ENCODE data around the gene ZNF69. TPM values are rescaled to one million over a fixed set of nuclear protein-coding genes. Genes with fewer than 3 reads are reported as not detected.

Gene ZNF69
- total and polyA plus RNA-seq, 2 of the 13 experiments (the other 11 are each of a cell fraction or from before 2014, with no cell fraction given), result 9.6 to 21.0 TPM

DNA sequence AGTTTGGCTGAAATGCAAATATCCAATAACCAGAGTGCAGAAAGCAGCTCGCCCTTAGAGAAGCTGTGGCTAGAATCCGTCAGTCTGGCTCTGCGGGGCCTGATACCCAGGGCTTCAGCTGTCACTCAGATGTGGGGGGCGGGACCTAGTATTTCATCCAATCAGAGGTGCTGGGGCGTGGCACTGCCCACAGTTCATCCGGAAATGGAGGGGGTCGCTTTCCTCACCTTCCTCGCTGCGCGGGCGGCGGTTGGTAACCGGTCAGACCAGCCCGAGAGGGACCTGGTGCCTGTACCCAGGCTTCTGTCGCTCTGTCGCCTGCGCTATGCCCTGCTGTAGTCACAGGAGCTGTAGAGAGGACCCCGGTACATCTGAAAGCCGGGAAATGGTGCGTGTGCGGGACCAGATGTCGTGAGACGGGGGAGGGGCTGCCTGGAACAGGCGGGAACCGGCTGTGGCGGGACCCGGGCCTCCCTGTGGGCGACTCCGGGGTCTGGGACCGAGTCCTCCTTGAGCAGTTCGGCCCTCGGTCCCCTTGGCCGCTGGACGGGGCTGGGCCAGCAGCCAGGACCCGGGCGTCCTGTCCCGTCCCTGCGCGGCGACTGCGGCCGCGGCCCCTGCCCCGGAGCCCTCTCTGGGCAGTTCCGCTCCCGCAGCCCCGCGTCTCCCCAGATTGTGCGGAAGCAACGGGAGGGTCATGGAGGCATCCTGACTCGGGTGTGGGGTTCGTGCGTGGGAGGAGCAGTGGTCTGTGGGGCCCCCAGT is 37.5 kb downstream of the ZNF69 start, which contains the start of gene ZNF700 (continued):
- TF ChIP-seq, protein P1, sequence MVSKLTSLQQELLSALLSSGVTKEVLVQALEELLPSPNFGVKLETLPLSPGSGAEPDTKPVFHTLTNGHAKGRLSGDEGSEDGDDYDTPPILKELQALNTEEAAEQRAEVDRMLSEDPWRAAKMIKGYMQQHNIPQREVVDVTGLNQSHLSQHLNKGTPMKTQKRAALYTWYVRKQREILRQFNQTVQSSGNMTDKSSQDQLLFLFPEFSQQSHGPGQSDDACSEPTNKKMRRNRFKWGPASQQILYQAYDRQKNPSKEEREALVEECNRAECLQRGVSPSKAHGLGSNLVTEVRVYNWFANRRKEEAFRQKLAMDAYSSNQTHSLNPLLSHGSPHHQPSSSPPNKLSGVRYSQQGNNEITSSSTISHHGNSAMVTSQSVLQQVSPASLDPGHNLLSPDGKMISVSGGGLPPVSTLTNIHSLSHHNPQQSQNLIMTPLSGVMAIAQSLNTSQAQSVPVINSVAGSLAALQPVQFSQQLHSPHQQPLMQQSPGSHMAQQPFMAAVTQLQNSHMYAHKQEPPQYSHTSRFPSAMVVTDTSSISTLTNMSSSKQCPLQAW (CRISPR knock-in tag; IDR thresholded peaks at IDR 0.05), result peak; percentile 77
- TF ChIP-seq ZNF530 (CRISPR knock-in tag; IDR thresholded peaks at IDR 0.05; ENCODE audit: low read depth) (peak; percentile 18; the same call in 1 of the 2 replicates), MEIS2 (CRISPR knock-in tag; IDR thresholded peaks at IDR 0.05) (no peak; the same call in 1 of the 2 replicates), TP53 (CRISPR knock-in tag; conservative IDR thresholded peaks at IDR 0.05) (no peak), HNF4A (CRISPR knock-in tag; IDR thresholded peaks at IDR 0.05) (0 out of 2 replicates have a peak, but pooled peaks have one; percentile 15), PAF1 (CRISPR knock-in tag; IDR thresholded peaks at IDR 0.05) (no peak), SCMH1 (CRISPR knock-in tag; IDR thresholded peaks at IDR 0.05; ENCODE audit: borderline replicate concordance) (no peak), FOXJ3 (CRISPR knock-in tag; IDR thresholded peaks at IDR 0.05; ENCODE audit: borderline replicate concordance) (no peak), HMG20A (CRISPR knock-in tag; IDR thresholded peaks at IDR 0.05; ENCODE audit: borderline replicate concordance) (no peak), SRY (CRISPR knock-in tag; IDR thresholded peaks at IDR 0.05) (peak; percentile 85; the same call in 1 of the 2 replicates), ZBTB7A (CRISPR knock-in tag; IDR thresholded peaks at IDR 0.05) (0 out of 2 replicates have a peak, but pooled peaks have one; percentile 22)
- TF ChIP-seq, protein P2, sequence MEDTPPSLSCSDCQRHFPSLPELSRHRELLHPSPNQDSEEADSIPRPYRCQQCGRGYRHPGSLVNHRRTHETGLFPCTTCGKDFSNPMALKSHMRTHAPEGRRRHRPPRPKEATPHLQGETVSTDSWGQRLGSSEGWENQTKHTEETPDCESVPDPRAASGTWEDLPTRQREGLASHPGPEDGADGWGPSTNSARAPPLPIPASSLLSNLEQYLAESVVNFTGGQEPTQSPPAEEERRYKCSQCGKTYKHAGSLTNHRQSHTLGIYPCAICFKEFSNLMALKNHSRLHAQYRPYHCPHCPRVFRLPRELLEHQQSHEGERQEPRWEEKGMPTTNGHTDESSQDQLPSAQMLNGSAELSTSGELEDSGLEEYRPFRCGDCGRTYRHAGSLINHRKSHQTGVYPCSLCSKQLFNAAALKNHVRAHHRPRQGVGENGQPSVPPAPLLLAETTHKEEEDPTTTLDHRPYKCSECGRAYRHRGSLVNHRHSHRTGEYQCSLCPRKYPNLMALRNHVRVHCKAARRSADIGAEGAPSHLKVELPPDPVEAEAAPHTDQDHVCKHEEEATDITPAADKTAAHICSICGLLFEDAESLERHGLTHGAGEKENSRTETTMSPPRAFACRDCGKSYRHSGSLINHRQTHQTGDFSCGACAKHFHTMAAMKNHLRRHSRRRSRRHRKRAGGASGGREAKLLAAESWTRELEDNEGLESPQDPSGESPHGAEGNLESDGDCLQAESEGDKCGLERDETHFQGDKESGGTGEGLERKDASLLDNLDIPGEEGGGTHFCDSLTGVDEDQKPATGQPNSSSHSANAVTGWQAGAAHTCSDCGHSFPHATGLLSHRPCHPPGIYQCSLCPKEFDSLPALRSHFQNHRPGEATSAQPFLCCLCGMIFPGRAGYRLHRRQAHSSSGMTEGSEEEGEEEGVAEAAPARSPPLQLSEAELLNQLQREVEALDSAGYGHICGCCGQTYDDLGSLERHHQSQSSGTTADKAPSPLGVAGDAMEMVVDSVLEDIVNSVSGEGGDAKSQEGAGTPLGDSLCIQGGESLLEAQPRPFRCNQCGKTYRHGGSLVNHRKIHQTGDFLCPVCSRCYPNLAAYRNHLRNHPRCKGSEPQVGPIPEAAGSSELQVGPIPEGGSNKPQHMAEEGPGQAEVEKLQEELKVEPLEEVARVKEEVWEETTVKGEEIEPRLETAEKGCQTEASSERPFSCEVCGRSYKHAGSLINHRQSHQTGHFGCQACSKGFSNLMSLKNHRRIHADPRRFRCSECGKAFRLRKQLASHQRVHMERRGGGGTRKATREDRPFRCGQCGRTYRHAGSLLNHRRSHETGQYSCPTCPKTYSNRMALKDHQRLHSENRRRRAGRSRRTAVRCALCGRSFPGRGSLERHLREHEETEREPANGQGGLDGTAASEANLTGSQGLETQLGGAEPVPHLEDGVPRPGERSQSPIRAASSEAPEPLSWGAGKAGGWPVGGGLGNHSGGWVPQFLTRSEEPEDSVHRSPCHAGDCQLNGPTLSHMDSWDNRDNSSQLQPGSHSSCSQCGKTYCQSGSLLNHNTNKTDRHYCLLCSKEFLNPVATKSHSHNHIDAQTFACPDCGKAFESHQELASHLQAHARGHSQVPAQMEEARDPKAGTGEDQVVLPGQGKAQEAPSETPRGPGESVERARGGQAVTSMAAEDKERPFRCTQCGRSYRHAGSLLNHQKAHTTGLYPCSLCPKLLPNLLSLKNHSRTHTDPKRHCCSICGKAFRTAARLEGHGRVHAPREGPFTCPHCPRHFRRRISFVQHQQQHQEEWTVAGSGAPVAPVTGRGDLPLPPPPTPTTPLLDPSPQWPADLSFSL (CRISPR knock-in tag; IDR thresholded peaks at IDR 0.05), result no peak
- TF ChIP-seq, protein P3, sequence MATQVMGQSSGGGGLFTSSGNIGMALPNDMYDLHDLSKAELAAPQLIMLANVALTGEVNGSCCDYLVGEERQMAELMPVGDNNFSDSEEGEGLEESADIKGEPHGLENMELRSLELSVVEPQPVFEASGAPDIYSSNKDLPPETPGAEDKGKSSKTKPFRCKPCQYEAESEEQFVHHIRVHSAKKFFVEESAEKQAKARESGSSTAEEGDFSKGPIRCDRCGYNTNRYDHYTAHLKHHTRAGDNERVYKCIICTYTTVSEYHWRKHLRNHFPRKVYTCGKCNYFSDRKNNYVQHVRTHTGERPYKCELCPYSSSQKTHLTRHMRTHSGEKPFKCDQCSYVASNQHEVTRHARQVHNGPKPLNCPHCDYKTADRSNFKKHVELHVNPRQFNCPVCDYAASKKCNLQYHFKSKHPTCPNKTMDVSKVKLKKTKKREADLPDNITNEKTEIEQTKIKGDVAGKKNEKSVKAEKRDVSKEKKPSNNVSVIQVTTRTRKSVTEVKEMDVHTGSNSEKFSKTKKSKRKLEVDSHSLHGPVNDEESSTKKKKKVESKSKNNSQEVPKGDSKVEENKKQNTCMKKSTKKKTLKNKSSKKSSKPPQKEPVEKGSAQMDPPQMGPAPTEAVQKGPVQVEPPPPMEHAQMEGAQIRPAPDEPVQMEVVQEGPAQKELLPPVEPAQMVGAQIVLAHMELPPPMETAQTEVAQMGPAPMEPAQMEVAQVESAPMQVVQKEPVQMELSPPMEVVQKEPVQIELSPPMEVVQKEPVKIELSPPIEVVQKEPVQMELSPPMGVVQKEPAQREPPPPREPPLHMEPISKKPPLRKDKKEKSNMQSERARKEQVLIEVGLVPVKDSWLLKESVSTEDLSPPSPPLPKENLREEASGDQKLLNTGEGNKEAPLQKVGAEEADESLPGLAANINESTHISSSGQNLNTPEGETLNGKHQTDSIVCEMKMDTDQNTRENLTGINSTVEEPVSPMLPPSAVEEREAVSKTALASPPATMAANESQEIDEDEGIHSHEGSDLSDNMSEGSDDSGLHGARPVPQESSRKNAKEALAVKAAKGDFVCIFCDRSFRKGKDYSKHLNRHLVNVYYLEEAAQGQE (IDR thresholded peaks at IDR 0.05; ENCODE audit: borderline replicate concordance in 1 of 2, low read depth in 1 of 2, low read length in 2 of 2), result peak in 1 of 2 experiments; percentile 65; a peak in 2 of 4 replicates
- TF ChIP-seq, protein P4, sequence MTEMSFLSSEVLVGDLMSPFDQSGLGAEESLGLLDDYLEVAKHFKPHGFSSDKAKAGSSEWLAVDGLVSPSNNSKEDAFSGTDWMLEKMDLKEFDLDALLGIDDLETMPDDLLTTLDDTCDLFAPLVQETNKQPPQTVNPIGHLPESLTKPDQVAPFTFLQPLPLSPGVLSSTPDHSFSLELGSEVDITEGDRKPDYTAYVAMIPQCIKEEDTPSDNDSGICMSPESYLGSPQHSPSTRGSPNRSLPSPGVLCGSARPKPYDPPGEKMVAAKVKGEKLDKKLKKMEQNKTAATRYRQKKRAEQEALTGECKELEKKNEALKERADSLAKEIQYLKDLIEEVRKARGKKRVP (CRISPR knock-in tag; IDR thresholded peaks at IDR 0.05), result peak in 1 of 2 experiments; percentile 19; a peak in 1 of 4 replicates
